ENCODE results near the gene TUFT1.

TUFT1 gene

GRCh38 chr1:151615711-151616504 is 75.8 kb downstream of the TUFT1 start:
- TF ChIP-seq POLR2AphosphoS5 (IDR thresholded peaks at IDR 0.05; ENCODE audit: low read depth, low read length) = no peak
- TF ChIP-seq SIN3A (IDR thresholded peaks at IDR 0.05; ENCODE audit: borderline replicate concordance, insufficient read depth, low read length) = no peak
- TF ChIP-seq TAF1 (IDR thresholded peaks at IDR 0.05; ENCODE audit: borderline replicate concordance, insufficient read depth, low read length) = no peak
- no peak for TF ChIP-seq FOXP2 (optimal IDR thresholded peaks at IDR 0.05; ENCODE audit: borderline replicate concordance, extremely low read depth, extremely low read length, insufficient read depth)
- TF ChIP-seq REST (IDR thresholded peaks at IDR 0.05; ENCODE audit: insufficient read depth in 1 of 2, low read depth in 2 of 2, low read length in 2 of 2) = no peak

- no peak for TF ChIP-seq POLR2AphosphoS5 (IDR thresholded peaks at IDR 0.05; ENCODE audit: low read depth, low read length)
- no peak for TF ChIP-seq REST (IDR thresholded peaks at IDR 0.05; ENCODE audit: insufficient read depth in 1 of 2, low read depth in 2 of 2, low read length in 2 of 2)
- TF ChIP-seq TAF1 (IDR thresholded peaks at IDR 0.05; ENCODE audit: borderline replicate concordance, insufficient read depth, low read length) = no peak
- TF ChIP-seq SIN3A (IDR thresholded peaks at IDR 0.05; ENCODE audit: borderline replicate concordance, insufficient read depth, low read length) = no peak
- no peak for TF ChIP-seq FOXP2 (optimal IDR thresholded peaks at IDR 0.05; ENCODE audit: borderline replicate concordance, extremely low read depth, extremely low read length, insufficient read depth)
These were observed 76.4 kb downstream of the TUFT1 start for GRCh38 chr1:151616505-151616849.

GRCh38 chr1:151618003-151618402 is 77.9 kb downstream of the TUFT1 start:
- TF ChIP-seq REST (IDR thresholded peaks at IDR 0.05; ENCODE audit: insufficient read depth in 1 of 2, low read depth in 2 of 2, low read length in 2 of 2) = no peak
- no peak for TF ChIP-seq FOXP2 (optimal IDR thresholded peaks at IDR 0.05; ENCODE audit: borderline replicate concordance, extremely low read depth, extremely low read length, insufficient read depth)
- no peak for TF ChIP-seq POLR2AphosphoS5 (IDR thresholded peaks at IDR 0.05; ENCODE audit: low read depth, low read length)
- no peak for TF ChIP-seq TAF1 (IDR thresholded peaks at IDR 0.05; ENCODE audit: borderline replicate concordance, insufficient read depth, low read length)
- no peak for TF ChIP-seq SIN3A (IDR thresholded peaks at IDR 0.05; ENCODE audit: borderline replicate concordance, insufficient read depth, low read length)

GRCh38 chr1:151618470-151618869 is 78.4 kb downstream of the TUFT1 start:
- TF ChIP-seq FOXP2 (optimal IDR thresholded peaks at IDR 0.05; ENCODE audit: borderline replicate concordance, extremely low read depth, extremely low read length, insufficient read depth) (no peak), SIN3A (IDR thresholded peaks at IDR 0.05; ENCODE audit: borderline replicate concordance, insufficient read depth, low read length) (no peak), POLR2AphosphoS5 (IDR thresholded peaks at IDR 0.05; ENCODE audit: low read depth, low read length) (no peak)

GRCh38 chr1:151619489-151620093 is 79.5 kb downstream of the TUFT1 start:
- TF ChIP-seq POLR2AphosphoS5 (IDR thresholded peaks at IDR 0.05; ENCODE audit: low read depth, low read length) = no peak
- TF ChIP-seq REST (IDR thresholded peaks at IDR 0.05; ENCODE audit: insufficient read depth in 1 of 2, low read depth in 2 of 2, low read length in 2 of 2) = no peak
- TF ChIP-seq SIN3A (IDR thresholded peaks at IDR 0.05; ENCODE audit: borderline replicate concordance, insufficient read depth, low read length) = no peak
- TF ChIP-seq TAF1 (IDR thresholded peaks at IDR 0.05; ENCODE audit: borderline replicate concordance, insufficient read depth, low read length) = no peak
- no peak for TF ChIP-seq FOXP2 (optimal IDR thresholded peaks at IDR 0.05; ENCODE audit: borderline replicate concordance, extremely low read depth, extremely low read length, insufficient read depth)
